Measurements from ENCODE around the gene GNGT2. TPM values are rescaled to one million over a fixed set of nuclear protein-coding genes. Genes with fewer than 3 reads are reported as not detected.

GNGT2 gene
- total and polyA plus RNA-seq, 7 experiments from 2014 or later: 2.8 to 16.9 (median 8.3) TPM

- H3K4me3 ChIP-seq (ENCODE audit: low read length): peak overlapping the region; percentile 62
- peaks cover 0 to 47% (median 4%) of the 10 kb centered on the region in 5 donors for H3K27me3 Mint-ChIP-seq
- peaks cover 0 to 6% (median 0%) of the 10 kb centered on the region in 5 donors for H3K36me3 Mint-ChIP-seq
- CTCF ChIA-PET: interaction anchor here (1.6 to 7.0 kb wide), 3 partner anchors 38 to 60 kb away, joined by 3 to 143 read pairs (median 11); no protein-coding TSS in a partner anchor
- H3K4me3 Mint-ChIP-seq: peak overlapping the region; percentile 81 to 94 (median 86)
- no peaks in the 10 kb centered on the region for H3K36me3 ChIP-seq (ENCODE audit: control insufficient read depth in 2 of 3, insufficient read depth in 3 of 3, low read length in 3 of 3)
- DNase-seq (no peak), ATAC-seq (no peak)
- no peak overlapping the region for H3K27ac ChIP-seq (ENCODE audit: low read depth, low read length)
- no peaks in the 10 kb centered on the region for H3K27me3 ChIP-seq (ENCODE audit: control insufficient read depth in 2 of 2, insufficient read depth in 2 of 2, low read length in 2 of 2)
- intact Hi-C loops (cut with micrococcal nuclease): loop anchor here (1.0 to 10.0 kb wide), 5 partner anchors 12 to 285 kb away; partner anchors contain the start of genes ABI3 (in 1 of the 2), GNGT2 (in 1 of the 2), SNF8 (in 1 of the 2) and ZNF652 (in 1 of the 2)
- peaks cover 11 to 18% of the 10 kb centered on the region in 2 donors for H3K4me1 ChIP-seq (ENCODE audit: control insufficient read depth in 2 of 2, insufficient read depth in 2 of 2, low read length in 2 of 2)
- POLR2A ChIA-PET: interaction anchor here (0.6 to 8.9 kb wide), 4 partner anchors 10 to 49 kb away, joined by 3 to 80 read pairs (median 10); no protein-coding TSS in a partner anchor
- peaks cover 0 to 3% (median 0%) of the 10 kb centered on the region in 11 donors for H3K9me3 Mint-ChIP-seq
- peak overlapping the region in 5 of 9 donors; percentile 30 to 52 (median 38) for H3K27ac Mint-ChIP-seq
- no peaks in the 10 kb centered on the region for H3K9me3 ChIP-seq (ENCODE audit: control insufficient read depth in 2 of 3, low read length in 3 of 3)
- peaks cover 0 to 31% (median 16%) of the 10 kb centered on the region in 7 donors for H3K4me1 Mint-ChIP-seq
Measured at GRCh38 chr17:49229805-49230600, 19.6 kb upstream of the GNGT2 start.

GRCh38 chr17:49229076-49229804 lies 18.9 kb upstream of the GNGT2 start:
- Histone ChIP-seq H3K27ac (ENCODE audit: low read depth, low read length) (no peak overlapping the region), H3K36me3 (ENCODE audit: control insufficient read depth in 2 of 3, insufficient read depth in 3 of 3, low read length in 3 of 3) (no peaks in the 10 kb centered on the region), H3K4me3 (ENCODE audit: low read length) (no peak overlapping the region), H3K27me3 (ENCODE audit: control insufficient read depth in 2 of 2, insufficient read depth in 2 of 2, low read length in 2 of 2) (no peaks in the 10 kb centered on the region), H3K9me3 (ENCODE audit: control insufficient read depth in 2 of 3, low read length in 3 of 3) (no peaks in the 10 kb centered on the region), H3K4me1 (ENCODE audit: control insufficient read depth in 2 of 2, insufficient read depth in 2 of 2, low read length in 2 of 2) (peaks cover 19 to 24% of the 10 kb centered on the region in 2 donors)
- Mint-ChIP-seq H3K36me3 (peaks cover 0 to 8% (median 0%) of the 10 kb centered on the region in 5 donors), H3K9me3 (peaks cover 0 to 3% (median 0%) of the 10 kb centered on the region in 11 donors), H3K27ac (peak overlapping the region in 3 of 9 donors; percentile 30 to 52 (median 49)), H3K27me3 (peaks cover 0 to 51% (median 4%) of the 10 kb centered on the region in 5 donors), H3K4me3 (peak overlapping the region; percentile 53 to 94 (median 83)), H3K4me1 (peaks cover 0 to 34% (median 17%) of the 10 kb centered on the region in 7 donors)
- intact Hi-C loops (cut with micrococcal nuclease): loop anchor here in 1 of 2 donors (10.0 kb wide), 1 partner anchor 284 kb away; the partner anchor contains the start of gene SNF8
- ChIA-PET CTCF (interaction anchor here (1.8 to 7.0 kb wide), 2 partner anchors 38 to 47 kb away, joined by 11 to 143 read pairs; no protein-coding TSS in a partner anchor), POLR2A (interaction anchor here (1.0 to 8.9 kb wide), 3 partner anchors 11 to 48 kb away, joined by 3 to 80 read pairs (median 15); no protein-coding TSS in a partner anchor)
- DNase-seq: no peak
- no peak for ATAC-seq

GRCh38 chr17:49227436-49228261 lies 17.3 kb upstream of the GNGT2 start:
- H3K9me3 ChIP-seq (ENCODE audit: control insufficient read depth in 2 of 3, low read length in 3 of 3): no peaks in the 10 kb centered on the region
- H3K27me3 Mint-ChIP-seq: peaks cover 0 to 46% (median 4%) of the 10 kb centered on the region in 5 donors
- ChIA-PET CTCF (interaction anchor here (0.7 to 7.0 kb wide), 17 partner anchors 9 to 1629 kb away, joined by 3 to 143 read pairs (median 4); partner anchors contain the start of genes ABI3 and GNGT2), POLR2A (interaction anchor here (1.1 to 8.9 kb wide), 5 partner anchors 15 to 135 kb away, joined by 3 to 80 read pairs (median 6); no protein-coding TSS in a partner anchor)
- intact Hi-C loops (cut with micrococcal nuclease): loop anchor here (1.0 to 10.0 kb wide), 6 partner anchors 17 to 283 kb away; partner anchors contain the start of genes ABI3 (in 1 of the 2), GNGT2 (in 1 of the 2) and SNF8 (in 1 of the 2)
- H3K36me3 Mint-ChIP-seq: peaks cover 0 to 17% (median 4%) of the 10 kb centered on the region in 5 donors
- DNase-seq (peak; percentile 47 to 75 (median 68)), ATAC-seq (peak; percentile 48)
- H3K27ac ChIP-seq (ENCODE audit: low read depth, low read length): no peak overlapping the region
- H3K4me3 Mint-ChIP-seq: peak overlapping the region in 2 of 10 donors; percentile 14 to 43
- peaks cover 7 to 46% (median 30%) of the 10 kb centered on the region in 7 donors for H3K4me1 Mint-ChIP-seq
- peaks cover 0 to 3% (median 0%) of the 10 kb centered on the region in 11 donors for H3K9me3 Mint-ChIP-seq
- peaks cover 0 to 4% (median 0%) of the 10 kb centered on the region in 3 experiments for H3K36me3 ChIP-seq (ENCODE audit: control insufficient read depth in 2 of 3, insufficient read depth in 3 of 3, low read length in 3 of 3)
- peaks cover 30 to 40% of the 10 kb centered on the region in 2 donors for H3K4me1 ChIP-seq (ENCODE audit: control insufficient read depth in 2 of 2, insufficient read depth in 2 of 2, low read length in 2 of 2)
- no peak overlapping the region for H3K4me3 ChIP-seq (ENCODE audit: low read length)
- peak overlapping the region in 2 of 9 donors; percentile 5 to 40 for H3K27ac Mint-ChIP-seq
- H3K27me3 ChIP-seq (ENCODE audit: control insufficient read depth in 2 of 2, insufficient read depth in 2 of 2, low read length in 2 of 2): no peaks in the 10 kb centered on the region

- Mint-ChIP-seq H3K27me3 (peaks cover 0 to 45% (median 4%) of the 10 kb centered on the region in 5 donors), H3K4me3 (peak overlapping the region in 1 of 10 donors; percentile 14), H3K36me3 (peaks cover 0 to 23% (median 4%) of the 10 kb centered on the region in 5 donors), H3K9me3 (peaks cover 0 to 3% (median 0%) of the 10 kb centered on the region in 11 donors), H3K4me1 (peaks cover 7 to 50% (median 31%) of the 10 kb centered on the region in 7 donors), H3K27ac (peak overlapping the region in 2 of 9 donors; percentile 5 to 40)
- Histone ChIP-seq H3K27ac (ENCODE audit: low read depth, low read length) (no peak overlapping the region), H3K4me1 (ENCODE audit: control insufficient read depth in 2 of 2, insufficient read depth in 2 of 2, low read length in 2 of 2) (peaks cover 30 to 42% of the 10 kb centered on the region in 2 donors), H3K36me3 (ENCODE audit: control insufficient read depth in 2 of 3, insufficient read depth in 3 of 3, low read length in 3 of 3) (peaks cover 0 to 12% (median 7%) of the 10 kb centered on the region in 3 experiments), H3K9me3 (ENCODE audit: control insufficient read depth in 2 of 3, low read length in 3 of 3) (no peaks in the 10 kb centered on the region), H3K27me3 (ENCODE audit: control insufficient read depth in 2 of 2, insufficient read depth in 2 of 2, low read length in 2 of 2) (no peaks in the 10 kb centered on the region), H3K4me3 (ENCODE audit: low read length) (no peak overlapping the region)
- ChIA-PET CTCF (interaction anchor here (1.0 to 7.0 kb wide), 12 partner anchors 10 to 71 kb away, joined by 3 to 143 read pairs (median 9); partner anchors contain the start of genes ABI3 and GNGT2), POLR2A (interaction anchor here (0.6 to 8.9 kb wide), 8 partner anchors 14 to 136 kb away, joined by 3 to 80 read pairs (median 4); no protein-coding TSS in a partner anchor)
- DNase-seq (no peak), ATAC-seq (no peak)
- intact Hi-C loops (cut with micrococcal nuclease): loop anchor here (1.0 to 10.0 kb wide), 6 partner anchors 17 to 282 kb away; partner anchors contain the start of genes ABI3 (in 1 of the 2), GNGT2 (in 1 of the 2) and SNF8 (in 1 of the 2)
Measured at GRCh38 chr17:49226771-49227435, 16.5 kb upstream of the GNGT2 start.
